Measurements from ENCODE around the gene KIF11. TPM values are rescaled to one million over a fixed set of nuclear protein-coding genes. Genes with fewer than 3 reads are reported as not detected.

Gene KIF11
- total and polyA plus RNA-seq, 2 of the 4 experiments (the other 2 are of a cell fraction): 8.8 to 18.3 TPM

GRCh38 chr10:92569071-92569470, 23.9 kb upstream of the KIF11 start:
- H3K27ac ChIP-seq (ENCODE audit: insufficient read depth, low read length): no peak overlapping the region
- ChIA-PET CTCF (no interaction called here), POLR2A (ENCODE audit: unreplicated experiment) (no interaction called here)
- no peak overlapping the region for H2AFZ ChIP-seq (replicated peaks; ENCODE audit: low read length, poor library complexity)
- TF ChIP-seq ELK1 (IDR thresholded peaks at IDR 0.05; ENCODE audit: borderline replicate concordance, low read depth, low read length): no peak
- TF ChIP-seq CTCF (conservative IDR thresholded peaks at IDR 0.05; ENCODE audit: low read depth, low read length): no peak
- TF ChIP-seq MXI1 (IDR thresholded peaks at IDR 0.05; ENCODE audit: borderline replicate concordance, low read depth, low read length): no peak
- no peak for TF ChIP-seq MAFK (IDR thresholded peaks at IDR 0.05; ENCODE audit: low read depth, low read length)
- no peak for TF ChIP-seq USF2 (IDR thresholded peaks at IDR 0.05; ENCODE audit: low read depth, low read length)
- TF ChIP-seq CHD1 (IDR thresholded peaks at IDR 0.05; ENCODE audit: low read depth, low read length): no peak
- TF ChIP-seq BHLHE40 (IDR thresholded peaks at IDR 0.05; ENCODE audit: low read depth, low read length): no peak
- TF ChIP-seq CEBPB (IDR thresholded peaks at IDR 0.05; ENCODE audit: low read depth, low read length): no peak
- TF ChIP-seq RAD21 (IDR thresholded peaks at IDR 0.05; ENCODE audit: low read length): no peak
- no peak for TF ChIP-seq RFX5 (IDR thresholded peaks at IDR 0.05; ENCODE audit: low read depth, low read length)
- TF ChIP-seq NFE2L2 (IDR thresholded peaks at IDR 0.05; ENCODE audit: low read depth, low read length): no peak
- H4K5ac ChIP-seq (ENCODE audit: low read depth, low read length): no peak overlapping the region
- H4K91ac ChIP-seq (ENCODE audit: insufficient read depth, low read depth, low read length): no peak overlapping the region
- no peak overlapping the region for H3K4me3 ChIP-seq (ENCODE audit: insufficient read depth, low read depth, low read length)
- H4K20me1 ChIP-seq (ENCODE audit: insufficient read depth, low read length): peaks cover 36% of the 10 kb centered on the region
- H3K56ac ChIP-seq (ENCODE audit: extremely low read depth, insufficient read depth, low read length): no peak overlapping the region
- no peak overlapping the region for H3K14ac ChIP-seq (replicated peaks; ENCODE audit: low read depth, low read length)
- H3K9me1 ChIP-seq (ENCODE audit: insufficient read depth, low read length): peaks cover 7% of the 10 kb centered on the region
- in situ Hi-C loops (cut with MboI; ENCODE audit: low sequenced_read_pairs) (loop anchor here (5.0 kb wide), 1 partner anchor 47 kb away; no protein-coding TSS in a partner anchor), dilution Hi-C loops (cut with HindIII; ENCODE audit: low sequenced_read_pairs, unreplicated experiment) (no loop called here), intact Hi-C loops (cut with micrococcal nuclease) (no loop called here)
- H2BK20ac ChIP-seq (ENCODE audit: low read depth, low read length): no peak overlapping the region
- H2BK120ac ChIP-seq (ENCODE audit: low read depth, low read length): no peak overlapping the region
- no peak overlapping the region for H2AK5ac ChIP-seq (ENCODE audit: low read depth, low read length)
- H2BK5ac ChIP-seq (ENCODE audit: low read depth, low read length, poor library complexity, severe bottlenecking): no peak overlapping the region
- H3K9me3 ChIP-seq (ENCODE audit: control insufficient read depth, insufficient read depth, low read length): no peaks in the 10 kb centered on the region
- H3K36me3 ChIP-seq (ENCODE audit: control insufficient read depth, insufficient read depth, low read length): peaks cover 1% of the 10 kb centered on the region; the same call in 1 of the 2 replicates
- H3K27me3 ChIP-seq (ENCODE audit: control insufficient read depth, insufficient read depth, low read length): no peaks in the 10 kb centered on the region
- H3K9ac ChIP-seq (ENCODE audit: low read depth, low read length): no peak overlapping the region
- H3K23ac ChIP-seq (ENCODE audit: low read depth, low read length): no peak overlapping the region
- H2BK15ac ChIP-seq (ENCODE audit: low read depth, low read length): no peak overlapping the region
- no peak overlapping the region for H4K8ac ChIP-seq (ENCODE audit: low read depth in 2 of 2, low read length in 2 of 2)
- ATAC-seq (ENCODE audit: low read depth) (no peak), DNase-seq (peak; percentile 34)
- no peak overlapping the region for H3K4ac ChIP-seq (ENCODE audit: low read depth, low read length)
- H3K4me2 ChIP-seq (ENCODE audit: low read depth, low read length): no peak overlapping the region
- H2AK9ac ChIP-seq (replicated peaks; ENCODE audit: low read depth, low read length, poor library complexity): no peak overlapping the region
- no TSS peak for BruUV-seq (replicated peaks)
- WGBS, 2 experiments (ENCODE audit: extremely low coverage in 2 of 2, insufficient read length in 1 of 2): 88% methylated on average over 2 of the region's 2 CpGs; no CpG with 5 or more reads in 1 of the 2 experiments
- peaks cover 4% of the 10 kb centered on the region for H3K4me1 ChIP-seq (ENCODE audit: control insufficient read depth, insufficient read depth, low read length)
- no peak overlapping the region for H3K18ac ChIP-seq (ENCODE audit: low read depth, low read length)
- peaks cover 29 to 72% of the 10 kb centered on the region in 2 experiments for H3K79me1 ChIP-seq (ENCODE audit: low read depth in 1 of 2, low read length in 2 of 2)
